GM12878 (cell line): ENCODE data around the gene ANKMY1. TPM values are rescaled to one million over a fixed set of nuclear protein-coding genes. Genes with fewer than 3 reads are reported as not detected.
A peak's percentile ranks its signal among the peaks of the same experiment; 100 is the strongest.

Experiments
- ATAC-seq: fragments of 200-7000 bp; cut with Tn5 transposase; 3 replicates; pipeline ENCODE4 v1.9.1; 2020; ENCODE audit warnings: mild to moderate bottlenecking, moderate library complexity
- BruUV-seq: library from RNA; stranded (reverse); fragments of 400-500 nt; replicated peaks from 2 replicates; lab custom pipeline; 2021; lab: Mats Ljungman, UMichigan
- CTCF ChIA-PET: fragments of 300-600 bp; sonication (Branson Sonifier 250); formaldehyde crosslinking; extraction: SDS; loops from one replicate; lab custom pipeline; 2021; ENCODE audit warnings: inconsistent platforms; lab: Yijun Ruan, JAX
- POLR2A ChIA-PET: fragments of 350-600 bp; formaldehyde crosslinking; extraction: SDS; loops from one replicate; lab custom pipeline; 2021; ENCODE audit warnings: inconsistent platforms; lab: Charles Lee
- RAD21 ChIA-PET: fragments of 300-600 bp; sonication (Branson Sonifier 250); formaldehyde crosslinking; loops from one replicate; lab custom pipeline; 2023; ENCODE audit warnings: antibody characterized with exemption; ENCODE audit not compliant: unreplicated experiment; lab: Charles Lee
- SMC1A ChIA-PET: fragments of 300-600 bp; sonication (Branson Sonifier 250); formaldehyde crosslinking; loops from one replicate; lab custom pipeline; 2023; ENCODE audit not compliant: unreplicated experiment, uncharacterized antibody; lab: Charles Lee
- DNase-seq: peaks from one replicate; pipeline ENCODE4 v3.0.0-alpha.2; 2011; ENCODE audit warnings: low read depth, low spot score
- FAIRE-seq: peaks from 3 replicates; lab custom pipeline; 2011; peaks lifted over from hg19 to GRCh38; lab: Jason Lieb, UNC
- H2AFZ ChIP-seq: 2 replicates; pipeline ENCODE4 v1.6.0; 2011; ENCODE audit warnings: low read depth, low read length, control low read depth; ENCODE audit not compliant: control insufficient read depth
- H3K27ac ChIP-seq: 2 replicates; pipeline ENCODE4 v1.5.1; 2011; ENCODE audit warnings: control low read depth; ENCODE audit not compliant: control insufficient read depth, insufficient read depth
- H3K27me3 ChIP-seq, 2 experiments: replicated peaks in 1 of 2; 2 replicates each; pipeline versions ENCODE4 v1.6.0 to v1.6.1; 2011; ENCODE audit warnings: low read length in 1 of 2; ENCODE audit not compliant: control insufficient read depth in 2 of 2, insufficient read depth in 2 of 2
- H3K36me3 ChIP-seq, 2 experiments: 2 replicates each; pipeline ENCODE4 v1.5.1; 2011; ENCODE audit warnings: low read length in 1 of 2; ENCODE audit not compliant: control insufficient read depth in 2 of 2, insufficient read depth in 2 of 2
- H3K4me1 ChIP-seq: 2 replicates; pipeline ENCODE4 v1.6.1; 2011; ENCODE audit warnings: mild to moderate bottlenecking, low read length, moderate library complexity, mixed read lengths; ENCODE audit not compliant: control insufficient read depth, insufficient read depth
- H3K4me2 ChIP-seq: 2 replicates; pipeline ENCODE4 v1.6.0; 2011; ENCODE audit warnings: control low read depth; ENCODE audit not compliant: control insufficient read depth, insufficient read depth
- H3K4me3 ChIP-seq: fragments of 200-600 bp; sonication (generic); 2 replicates; pipeline ENCODE4 v1.5.1; 2016
- H3K79me2 ChIP-seq: 2 replicates; pipeline ENCODE4 v1.6.0; 2011; ENCODE audit warnings: low read length; ENCODE audit not compliant: control insufficient read depth, insufficient read depth
- H3K9ac ChIP-seq: 2 replicates; pipeline ENCODE4 v1.8.0; 2011; ENCODE audit warnings: low read length, control low read depth, mixed read lengths; ENCODE audit not compliant: control insufficient read depth, insufficient read depth
- H3K9me3 ChIP-seq: replicated peaks from 3 replicates; pipeline ENCODE4 v1.5.1; 2011; ENCODE audit warnings: mild to moderate bottlenecking, low read length; ENCODE audit not compliant: control insufficient read depth, insufficient read depth
- H4K20me1 ChIP-seq: 2 replicates; pipeline ENCODE4 v1.6.0; 2011; ENCODE audit not compliant: control insufficient read depth, insufficient read depth
- CBFB ChIP-seq: IDR thresholded peaks from 2 replicates; pipeline ENCODE4 v1.6.1; 2016; ENCODE audit warnings: antibody characterized with exemption, low read depth
- CBX3 ChIP-seq: fragments of 200-600 bp; sonication (generic); IDR thresholded peaks from 2 replicates; pipeline ENCODE4 v1.6.1; 2016; ENCODE audit warnings: low read depth, borderline replicate concordance
- CHD4 ChIP-seq: fragments of 200-600 bp; sonication (generic); IDR thresholded peaks from 2 replicates; pipeline ENCODE4 v1.6.1; 2016; ENCODE audit warnings: mild to moderate bottlenecking
- CREM ChIP-seq: IDR thresholded peaks from 2 replicates; pipeline ENCODE4 v1.6.1; 2014; ENCODE audit warnings: antibody characterized with exemption, low read depth
- E2F4 ChIP-seq: IDR thresholded peaks from 2 replicates; pipeline ENCODE4 v1.6.1; 2012; ENCODE audit warnings: low read depth, low read length, improper control_type of control experiment
- EGR1 ChIP-seq, 2 experiments: IDR thresholded peaks; 1 replicate in 1 of 2; 2 replicates in 1 of 2; pipeline ENCODE4 v1.6.1; 2011 to 2012; ENCODE audit warnings: low read depth in 2 of 2, low read length in 2 of 2, borderline replicate concordance in 1 of 2, mild to moderate bottlenecking in 1 of 2, moderate library complexity in 1 of 2
- EZH2 ChIP-seq: IDR thresholded peaks from 2 replicates; pipeline ENCODE4 v1.6.1; 2012; ENCODE audit warnings: low read depth, mild to moderate bottlenecking, control low read depth, inconsistent platforms, low read length, borderline replicate concordance; ENCODE audit not compliant: control insufficient read depth
- IKZF2 ChIP-seq, 2 experiments: fragments of 450-650 bp; IDR thresholded peaks; 2 replicates each; pipeline ENCODE4 v1.6.1; 2017; ENCODE audit warnings: mild to moderate bottlenecking in 2 of 2, moderate library complexity in 2 of 2
- JUNB ChIP-seq: IDR thresholded peaks from 2 replicates; pipeline ENCODE4 v1.6.1; 2016; ENCODE audit warnings: antibody characterized with exemption, mild to moderate bottlenecking
- KLF5 ChIP-seq: fragments of 450-650 bp; IDR thresholded peaks from 2 replicates; pipeline ENCODE4 v1.6.1; 2014; ENCODE audit warnings: mild to moderate bottlenecking; ENCODE audit not compliant: partially characterized antibody
- NFXL1 ChIP-seq: fragments of 450-650 bp; IDR thresholded peaks from 2 replicates; pipeline ENCODE4 v1.6.1; 2017; ENCODE audit warnings: antibody characterized with exemption, mild to moderate bottlenecking, borderline replicate concordance
- NR2F1 ChIP-seq: fragments of 450-650 bp; conservative IDR thresholded peaks from 2 replicates; pipeline ENCODE4 v1.6.1; 2017; ENCODE audit warnings: mild to moderate bottlenecking
- POLR2AphosphoS2 ChIP-seq: IDR thresholded peaks from 2 replicates; pipeline ENCODE4 v1.6.1; 2011; ENCODE audit warnings: low read depth, mild to moderate bottlenecking, low read length, improper control_type of control experiment, moderate library complexity
- POLR2AphosphoS5 ChIP-seq: IDR thresholded peaks from 2 replicates; pipeline ENCODE4 v1.6.1; 2011; ENCODE audit warnings: mild to moderate bottlenecking, low read length, inconsistent platforms
- RAD51 ChIP-seq: fragments of 450-650 bp; IDR thresholded peaks from 2 replicates; pipeline ENCODE4 v1.6.1; 2016; ENCODE audit warnings: moderate library complexity, mild to moderate bottlenecking, inconsistent platforms
- STAT1 ChIP-seq: fragments of 450-650 bp; conservative IDR thresholded peaks from 2 replicates; pipeline ENCODE4 v1.6.1; 2014; ENCODE audit warnings: antibody characterized with exemption, mild to moderate bottlenecking
- SUPT20H ChIP-seq: IDR thresholded peaks from 2 replicates; pipeline ENCODE4 v1.6.1; 2011; ENCODE audit warnings: low read depth, mild to moderate bottlenecking, low read length, moderate library complexity, borderline replicate concordance; ENCODE audit not compliant: control insufficient read depth
- WRNIP1 ChIP-seq: IDR thresholded peaks from 2 replicates; pipeline ENCODE4 v1.6.1; 2011; ENCODE audit warnings: low read depth, low read length, improper control_type of control experiment, borderline replicate concordance
- YBX1 ChIP-seq: fragments of 450-650 bp; IDR thresholded peaks from 2 replicates; pipeline ENCODE4 v1.6.1; 2016; ENCODE audit warnings: antibody characterized with exemption
- WGBS: methylation state at CpG from one replicate; pipeline ENCODE4 v1.1.6; 2016; ENCODE audit warnings: low lambda C conversion rate; ENCODE audit not compliant: insufficient replicate concordance, insufficient coverage; ENCODE audit errors: missing lambda C conversion rate; 5-methylcytosine and 5-hydroxymethylcytosine counted together
- in situ Hi-C: fragments of 300-500 bp; cut with MboI; formaldehyde crosslinking; loops from 9 replicates; pipeline ENCODE4 v1.14.3; 2018; ENCODE audit warnings: mixed read lengths
- intact Hi-C: fragments of 100-400 bp; cut with micrococcal nuclease; formaldehyde crosslinking; loops from one replicate; pipeline ENCODE4 v1.14.2; 2022; ENCODE audit not compliant: unreplicated experiment
- polyA plus RNA-seq, 11 experiments: library from polyadenylated mRNA; depleted of rRNA in 4 of 11; unstranded in 6 of 11; stranded (reverse) in 5 of 11; fragments of >200 nt; fragmentation: Nextera tagmentation in 4 of 11; fragmentation: Illumina TruSeq in 1 of 11; extraction: Ambion mirVana in 4 of 11; extraction: Trizol in 1 of 11; gene quantifications; 1 replicate in 1 of 11; 2 replicates in 10 of 11; pipeline versions ENCODE4 v1.2.1 to v1.2.3, GENCODE V29; 2011 to 2016; ENCODE audit warnings: inconsistent platforms in 2 of 11, missing spikeins in 2 of 11, low read depth in 1 of 11
- total RNA-seq, 4 experiments: library from RNA; depleted of rRNA in 3 of 4; stranded (reverse); fragments of >200 nt in 3 of 4; fragmentation: Illumina TruSeq in 1 of 4; extraction: Trizol in 1 of 4; gene quantifications; 2 replicates each; pipeline versions ENCODE4 v1.2.1 to v1.2.3, GENCODE V29; 2013 to 2021
- TF ChIP-seq, protein P1 (sequence below): fragments of 450-650 bp; IDR thresholded peaks from 2 replicates; pipeline ENCODE4 v1.6.1; 2016; ENCODE audit warnings: mild to moderate bottlenecking

ANKMY1 gene
- total and polyA plus RNA-seq, 10 of the 15 experiments (the other 5 are each of a cell fraction or from before 2014, with no cell fraction given), result 1.1 to 15.3 (median 11.1) TPM

GRCh38 chr2:240567137-240567871 is 9.5 kb upstream of the ANKMY1 start:
- FAIRE-seq, result no peak
- Histone ChIP-seq H3K27ac (peak overlapping the region; percentile 66), H3K9me3 (no peaks in the 10 kb centered on the region), H3K27me3 (no peaks in the 10 kb centered on the region), H2AFZ (peak overlapping the region; percentile 51; the same call in 1 of the 2 replicates), H3K79me2 (peaks cover 45% of the 10 kb centered on the region), H3K4me3 (peak overlapping the region; percentile 71), H4K20me1 (no peaks in the 10 kb centered on the region), H3K4me2 (peak overlapping the region; percentile 98), H3K4me1 (peaks cover 50% of the 10 kb centered on the region), H3K9ac (peak overlapping the region; percentile 75), H3K36me3 (peaks cover 0 to 4% of the 10 kb centered on the region in 2 experiments; a peak in 2 of 4 replicates)
- ChIA-PET CTCF (interaction anchor here (0.6 to 7.8 kb wide), 6 partner anchors 10 to 58 kb away, joined by 3 to 196 read pairs (median 13); partner anchors contain the start of genes ANKMY1, CAPN10 and GPR35), SMC1A (interaction anchor here (3.4 to 12.1 kb wide), 3 partner anchors 13 to 53 kb away, joined by 20 to 124 read pairs (median 35); partner anchors contain the start of gene CAPN10), POLR2A (interaction anchor here (3.4 to 7.8 kb wide), 2 partner anchors 13 to 19 kb away, joined by 22 to 233 read pairs; partner anchors contain the start of gene CAPN10), RAD21 (interaction anchor here (3.6 to 11.7 kb wide), 2 partner anchors 17 to 53 kb away, joined by 29 to 206 read pairs; partner anchors contain the start of gene CAPN10)
- intact Hi-C loops (loop anchor here (5.0 kb wide), 1 partner anchor 55 kb away; no protein-coding TSS in a partner anchor), in situ Hi-C loops (no loop called here)
- DNase-seq, result no peak
- WGBS, result 6% methylated on average over 26 of the region's 26 CpGs
- peak; percentile 6; the same call in 2 of the 3 replicates for ATAC-seq
- no TSS peak for BruUV-seq
- TF ChIP-seq NR2F1 (no peak), SUPT20H (no peak), CHD4 (no peak), E2F4 (no peak), EZH2 (no peak), KLF5 (no peak), JUNB (no peak), YBX1 (no peak), CBFB (no peak), EGR1 (IDR thresholded peaks at IDR 0.05; ENCODE audit: borderline replicate concordance in 1 of 2, low read depth in 2 of 2, low read length in 2 of 2) (no peak), CBX3 (no peak), IKZF2 (IDR thresholded peaks at IDR 0.05) (no peak), NFXL1 (no peak), POLR2AphosphoS2 (no peak), POLR2AphosphoS5 (no peak), WRNIP1 (no peak), CREM (no peak), RAD51 (no peak), STAT1 (no peak)
- TF ChIP-seq, protein P1, sequence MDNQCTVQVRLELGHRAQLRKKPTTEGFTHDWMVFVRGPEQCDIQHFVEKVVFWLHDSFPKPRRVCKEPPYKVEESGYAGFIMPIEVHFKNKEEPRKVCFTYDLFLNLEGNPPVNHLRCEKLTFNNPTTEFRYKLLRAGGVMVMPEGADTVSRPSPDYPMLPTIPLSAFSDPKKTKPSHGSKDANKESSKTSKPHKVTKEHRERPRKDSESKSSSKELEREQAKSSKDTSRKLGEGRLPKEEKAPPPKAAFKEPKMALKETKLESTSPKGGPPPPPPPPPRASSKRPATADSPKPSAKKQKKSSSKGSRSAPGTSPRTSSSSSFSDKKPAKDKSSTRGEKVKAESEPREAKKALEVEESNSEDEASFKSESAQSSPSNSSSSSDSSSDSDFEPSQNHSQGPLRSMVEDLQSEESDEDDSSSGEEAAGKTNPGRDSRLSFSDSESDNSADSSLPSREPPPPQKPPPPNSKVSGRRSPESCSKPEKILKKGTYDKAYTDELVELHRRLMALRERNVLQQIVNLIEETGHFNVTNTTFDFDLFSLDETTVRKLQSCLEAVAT, result no peak
